HUES64 (cell line): ENCODE results near the gene ASPSCR1.

Experiments
- H3K27ac ChIP-seq: 2 replicates; pipeline ENCODE4 v1.7.0; 2013; ENCODE audit warnings: low read depth, low read length, inconsistent platforms
- H3K27me3 ChIP-seq: 2 replicates; pipeline ENCODE4 v1.6.1; 2013; ENCODE audit warnings: mild to moderate bottlenecking, low read length; ENCODE audit not compliant: insufficient read depth
- H3K36me3 ChIP-seq: 2 replicates; pipeline ENCODE4 v1.6.1; 2013; ENCODE audit warnings: mild to moderate bottlenecking, low read length; ENCODE audit not compliant: insufficient read depth
- H3K4me1 ChIP-seq: 2 replicates; pipeline ENCODE4 v1.6.1; 2013; ENCODE audit warnings: mild to moderate bottlenecking, low read length, moderate library complexity; ENCODE audit not compliant: insufficient read depth
- H3K4me3 ChIP-seq: 2 replicates; pipeline ENCODE4 v1.5.1; 2013; ENCODE audit warnings: mild to moderate bottlenecking, low read length, moderate library complexity
- H3K9ac ChIP-seq: 2 replicates; pipeline ENCODE4 v1.6.1; 2013; ENCODE audit warnings: mild to moderate bottlenecking, low read depth, low read length
- H3K9me3 ChIP-seq: 2 replicates; pipeline ENCODE4 v1.6.1; 2013; ENCODE audit warnings: low read depth, low read length; ENCODE audit not compliant: insufficient read depth
- WGBS: fragments of 150-250, 120-280 bp; methylation state at CpG from one replicate; pipeline ENCODE4 v1.1.7; 2013; ENCODE audit warnings: missing lambda C conversion rate; 5-methylcytosine and 5-hydroxymethylcytosine counted together

The ASPSCR1 gene

GRCh38 chr17:81964081-81964849 lies 13.2 kb upstream of the ASPSCR1 start:
- no peak overlapping the region for H3K4me3 ChIP-seq
- peaks cover 89% of the 10 kb centered on the region for H3K27me3 ChIP-seq
- no peak overlapping the region for H3K9ac ChIP-seq
- WGBS: 84% methylated on average over 22 of the region's 22 CpGs
- H3K4me1 ChIP-seq: peaks cover 8% of the 10 kb centered on the region
- H3K9me3 ChIP-seq: no peaks in the 10 kb centered on the region
- H3K27ac ChIP-seq: no peak overlapping the region
- H3K36me3 ChIP-seq: no peaks in the 10 kb centered on the region

GRCh38 chr17:81966343-81967243 lies 10.8 kb upstream of the ASPSCR1 start:
- WGBS: 60% methylated on average over 41 of the region's 41 CpGs
- no peak overlapping the region for H3K27ac ChIP-seq
- H3K9ac ChIP-seq: no peak overlapping the region
- H3K4me1 ChIP-seq: peaks cover 8% of the 10 kb centered on the region
- no peak overlapping the region for H3K4me3 ChIP-seq
- no peaks in the 10 kb centered on the region for H3K36me3 ChIP-seq
- H3K9me3 ChIP-seq: no peaks in the 10 kb centered on the region
- H3K27me3 ChIP-seq: peaks cover 67% of the 10 kb centered on the region

- 67% methylated on average over 5 of the region's 5 CpGs for WGBS
- Histone ChIP-seq H3K4me1 (peaks cover 8% of the 10 kb centered on the region), H3K4me3 (no peak overlapping the region), H3K27me3 (peaks cover 63% of the 10 kb centered on the region), H3K9me3 (no peaks in the 10 kb centered on the region), H3K27ac (no peak overlapping the region), H3K36me3 (no peaks in the 10 kb centered on the region), H3K9ac (no peak overlapping the region)
Observed at GRCh38 chr17:81967244-81967532, 10.2 kb upstream of the ASPSCR1 start.

- no peaks in the 10 kb centered on the region for H3K36me3 ChIP-seq
- H3K27me3 ChIP-seq: peaks cover 57% of the 10 kb centered on the region
- peak overlapping the region; percentile 30; the same call in 1 of the 2 replicates for H3K4me3 ChIP-seq
- 22% methylated on average over 36 of the region's 36 CpGs for WGBS
- H3K9ac ChIP-seq: peak overlapping the region; percentile 41; the same call in 1 of the 2 replicates
- H3K27ac ChIP-seq: no peak overlapping the region
- peaks cover 8% of the 10 kb centered on the region for H3K4me1 ChIP-seq
- H3K9me3 ChIP-seq: no peaks in the 10 kb centered on the region
Observed at GRCh38 chr17:81967533-81968395, 9.7 kb upstream of the ASPSCR1 start.

- H3K27me3 ChIP-seq: peaks cover 51% of the 10 kb centered on the region
- peaks cover 8% of the 10 kb centered on the region for H3K4me1 ChIP-seq
- WGBS: 77% methylated on average over 7 of the region's 7 CpGs
- no peaks in the 10 kb centered on the region for H3K9me3 ChIP-seq
- H3K4me3 ChIP-seq: no peak overlapping the region
- H3K27ac ChIP-seq: no peak overlapping the region
- H3K36me3 ChIP-seq: no peaks in the 10 kb centered on the region
- no peak overlapping the region for H3K9ac ChIP-seq
Observed at GRCh38 chr17:81968396-81968745, 9.1 kb upstream of the ASPSCR1 start.

GRCh38 chr17:81968850-81969812 lies 8.3 kb upstream of the ASPSCR1 start:
- Histone ChIP-seq H3K4me3 (no peak overlapping the region), H3K9ac (no peak overlapping the region), H3K9me3 (peaks cover 3% of the 10 kb centered on the region; the same call in 1 of the 2 replicates), H3K27ac (no peak overlapping the region), H3K27me3 (peaks cover 44% of the 10 kb centered on the region), H3K4me1 (peaks cover 8% of the 10 kb centered on the region), H3K36me3 (no peaks in the 10 kb centered on the region)
- 94% methylated on average over 12 of the region's 12 CpGs for WGBS

- H3K4me1 ChIP-seq: no peaks in the 10 kb centered on the region; the same call in 1 of the 2 replicates
Observed at GRCh38 chr17:81973432-81973831, 4.0 kb upstream of the ASPSCR1 start.

GRCh38 chr17:81976332-81977210 lies 858 bp upstream of the ASPSCR1 start:
- H3K9me3 ChIP-seq: peaks cover 3% of the 10 kb centered on the region; the same call in 1 of the 2 replicates
- H3K4me3 ChIP-seq: peak overlapping the region; percentile 73
- WGBS: 30% methylated on average over 30 of the region's 30 CpGs
- no peaks in the 10 kb centered on the region for H3K4me1 ChIP-seq
- H3K9ac ChIP-seq: peak overlapping the region; percentile 88
- H3K36me3 ChIP-seq: peaks cover 12% of the 10 kb centered on the region
- H3K27ac ChIP-seq: peak overlapping the region; percentile 60; the same call in 1 of the 2 replicates
- peaks cover 29% of the 10 kb centered on the region for H3K27me3 ChIP-seq

More at GRCh38 chr17:81973432-81973831, 4.0 kb upstream of the ASPSCR1 start:
- Histone ChIP-seq H3K9ac (no peak overlapping the region), H3K9me3 (peaks cover 3% of the 10 kb centered on the region; the same call in 1 of the 2 replicates), H3K4me3 (no peak overlapping the region), H3K36me3 (no peaks in the 10 kb centered on the region), H3K27me3 (peaks cover 30% of the 10 kb centered on the region), H3K27ac (no peak overlapping the region)

- Histone ChIP-seq H3K27ac (no peak overlapping the region), H3K4me1 (no peaks in the 10 kb centered on the region), H3K4me3 (peak overlapping the region; percentile 73), H3K27me3 (peaks cover 27% of the 10 kb centered on the region), H3K36me3 (peaks cover 13% of the 10 kb centered on the region), H3K9me3 (no peaks in the 10 kb centered on the region), H3K9ac (0 out of 2 replicates have a peak overlapping the region, but pooled peaks have one; percentile 20)
- 92% methylated on average over 27 of the region's 27 CpGs for WGBS
Observed at GRCh38 chr17:81978524-81979298, 1.3 kb downstream of the ASPSCR1 start.
